LNCAP (cell line): ENCODE data around the gene KCNA2.

Experiments used
- TF ChIP-seq, protein P1 (sequence below): fragments of 450-650 bp; IDR thresholded peaks from 2 replicates; pipeline ENCODE4 v1.5.1; 2017; ENCODE audit warnings: mild to moderate bottlenecking

KCNA2 gene

DNA sequence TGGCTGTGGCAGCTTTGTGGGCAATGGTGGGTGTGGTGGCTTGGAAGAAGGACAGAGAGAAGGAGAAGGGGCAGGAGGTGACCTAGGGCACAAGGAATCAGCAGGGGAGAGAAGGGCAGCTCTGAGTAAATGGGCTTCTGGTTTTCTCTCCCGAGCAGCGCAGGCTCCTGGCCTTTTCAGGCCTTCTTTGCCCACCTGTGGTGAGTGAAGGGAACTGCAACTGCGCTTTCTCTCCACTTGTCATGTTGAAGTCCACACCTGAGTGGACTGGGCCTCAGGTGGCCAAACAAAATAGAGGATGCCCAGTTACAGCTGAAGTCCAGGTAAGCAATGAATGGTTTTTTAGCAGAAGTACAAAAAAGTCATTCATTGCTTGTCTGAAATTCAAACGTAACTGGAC, 57.8 kb downstream of the KCNA2 start:
- TF ChIP-seq, protein P1, sequence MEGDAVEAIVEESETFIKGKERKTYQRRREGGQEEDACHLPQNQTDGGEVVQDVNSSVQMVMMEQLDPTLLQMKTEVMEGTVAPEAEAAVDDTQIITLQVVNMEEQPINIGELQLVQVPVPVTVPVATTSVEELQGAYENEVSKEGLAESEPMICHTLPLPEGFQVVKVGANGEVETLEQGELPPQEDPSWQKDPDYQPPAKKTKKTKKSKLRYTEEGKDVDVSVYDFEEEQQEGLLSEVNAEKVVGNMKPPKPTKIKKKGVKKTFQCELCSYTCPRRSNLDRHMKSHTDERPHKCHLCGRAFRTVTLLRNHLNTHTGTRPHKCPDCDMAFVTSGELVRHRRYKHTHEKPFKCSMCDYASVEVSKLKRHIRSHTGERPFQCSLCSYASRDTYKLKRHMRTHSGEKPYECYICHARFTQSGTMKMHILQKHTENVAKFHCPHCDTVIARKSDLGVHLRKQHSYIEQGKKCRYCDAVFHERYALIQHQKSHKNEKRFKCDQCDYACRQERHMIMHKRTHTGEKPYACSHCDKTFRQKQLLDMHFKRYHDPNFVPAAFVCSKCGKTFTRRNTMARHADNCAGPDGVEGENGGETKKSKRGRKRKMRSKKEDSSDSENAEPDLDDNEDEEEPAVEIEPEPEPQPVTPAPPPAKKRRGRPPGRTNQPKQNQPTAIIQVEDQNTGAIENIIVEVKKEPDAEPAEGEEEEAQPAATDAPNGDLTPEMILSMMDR = peak; percentile 56

DNA sequence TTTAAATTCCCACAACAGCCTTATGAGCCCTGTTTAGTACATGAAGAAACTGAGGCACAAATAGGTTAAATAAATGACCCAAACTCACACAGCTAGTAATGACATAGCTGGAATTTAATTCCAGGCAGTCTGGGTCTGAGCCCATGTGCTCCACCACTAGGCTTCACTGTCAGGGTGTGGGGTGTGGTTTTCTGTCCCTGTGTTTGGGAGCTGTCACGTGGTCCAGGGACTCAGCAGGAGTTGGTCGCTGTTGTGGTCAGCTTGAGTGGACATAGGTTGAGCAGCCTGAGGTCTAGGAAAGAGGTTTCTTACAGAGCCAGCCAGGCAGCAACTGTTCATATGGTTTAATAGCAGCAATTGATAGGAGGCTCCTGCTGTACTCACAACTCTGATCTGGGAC, 59.1 kb downstream of the KCNA2 start:
- TF ChIP-seq, protein P1 = no peak

DNA sequence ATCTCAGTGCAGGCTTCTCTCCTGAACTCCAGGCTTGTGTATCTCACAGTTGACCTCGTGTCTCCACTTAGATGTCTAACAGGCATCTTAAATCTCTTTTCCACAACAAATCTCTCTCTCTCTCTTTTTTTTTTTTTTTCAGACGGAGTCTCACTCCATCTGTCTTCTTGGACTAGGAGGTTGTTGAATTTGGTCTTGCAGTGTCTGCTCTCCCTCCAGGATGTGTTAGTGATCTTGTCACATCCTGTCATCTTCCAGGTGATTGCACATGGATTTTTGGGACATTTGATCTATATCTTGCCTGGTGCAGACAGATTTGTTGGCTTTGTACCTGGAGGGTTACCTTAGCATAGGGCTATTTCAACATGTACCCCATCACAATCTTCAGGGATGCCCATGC, 60.7 kb downstream of the KCNA2 start:
- TF ChIP-seq, protein P1 = no peak

DNA sequence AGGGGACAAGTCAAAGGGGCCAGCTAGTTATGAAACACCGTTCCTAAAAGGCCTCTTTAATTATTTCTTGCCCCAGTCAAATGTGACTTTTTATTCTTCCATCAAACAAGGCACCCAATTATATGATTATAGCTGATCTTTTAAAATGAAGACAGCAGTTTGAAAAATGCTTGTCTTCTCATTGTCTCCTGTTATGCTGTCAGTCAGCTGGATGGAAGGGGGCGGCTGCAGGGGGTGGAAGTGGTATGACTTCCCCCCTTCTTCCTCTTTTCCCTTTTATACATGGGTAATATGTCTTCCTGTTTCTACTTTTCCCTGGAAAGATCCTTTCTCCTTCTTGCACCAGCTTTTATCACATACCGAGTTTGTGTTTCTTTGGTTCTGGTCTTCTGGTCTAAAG, 61.4 kb downstream of the KCNA2 start:
- TF ChIP-seq, protein P1 = no peak
